T-helper 22 cell (primary cell): Measurements from ENCODE around the gene TRAF7.
"Not testable (repeated sequence)": the region's sequence is repeated elsewhere in the genome, so short reads cannot be mapped to it uniquely, and the experiment has no call there.

Experiments used
- DNase-seq: peaks from one replicate; pipeline ENCODE4 v3.0.0-alpha.2; 2020; ENCODE audit warnings: low read depth

The TRAF7 gene

DNA sequence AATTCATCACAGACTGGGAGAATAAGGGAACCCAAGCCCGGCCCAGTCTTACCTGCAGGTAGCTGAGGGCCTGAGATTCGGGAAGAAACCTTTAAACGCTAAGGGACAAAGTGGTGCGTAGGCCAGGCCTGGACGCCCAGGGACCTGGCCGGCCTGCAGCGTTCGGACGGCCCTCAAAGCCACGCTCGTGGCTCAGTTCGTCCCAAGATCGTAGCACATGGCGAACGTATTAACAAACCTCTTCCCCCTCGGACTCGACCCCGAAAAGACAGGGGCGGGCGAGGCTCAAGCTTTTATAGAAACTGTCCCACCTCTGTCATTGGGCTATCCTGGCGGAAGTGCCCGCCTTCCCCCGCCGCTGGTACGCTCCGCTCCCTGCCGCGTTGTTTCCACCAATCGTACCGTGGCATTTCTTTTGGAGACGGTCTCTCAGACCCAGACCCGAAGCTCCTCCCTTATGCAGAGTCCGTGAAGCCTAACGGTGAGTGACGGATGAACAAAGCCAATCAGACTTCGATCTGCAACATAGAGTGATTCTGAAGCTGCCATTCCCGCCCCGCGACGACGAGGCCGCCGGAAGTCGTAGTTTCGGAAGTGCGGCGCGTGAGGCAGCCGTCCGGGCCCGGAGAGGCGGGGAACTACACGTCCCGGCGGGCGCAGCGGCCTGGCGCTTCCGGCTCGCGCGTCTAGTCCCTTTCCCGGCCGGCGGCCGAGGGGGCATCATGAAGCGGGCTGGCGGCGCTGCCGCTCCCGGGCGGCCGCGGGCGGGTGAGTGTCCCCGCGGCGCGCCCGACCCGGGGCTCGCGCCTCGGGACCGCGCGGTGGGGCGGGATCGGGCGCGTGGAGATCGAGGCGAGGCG is at the start of gene TRAF7:
TRAF7 (plus strand) TSS at position 692 of the 860 bp plus-strand sequence. CDS start 8,139 bp downstream, outside the sequence.
- peak; percentile 98 for DNase-seq

DNA sequence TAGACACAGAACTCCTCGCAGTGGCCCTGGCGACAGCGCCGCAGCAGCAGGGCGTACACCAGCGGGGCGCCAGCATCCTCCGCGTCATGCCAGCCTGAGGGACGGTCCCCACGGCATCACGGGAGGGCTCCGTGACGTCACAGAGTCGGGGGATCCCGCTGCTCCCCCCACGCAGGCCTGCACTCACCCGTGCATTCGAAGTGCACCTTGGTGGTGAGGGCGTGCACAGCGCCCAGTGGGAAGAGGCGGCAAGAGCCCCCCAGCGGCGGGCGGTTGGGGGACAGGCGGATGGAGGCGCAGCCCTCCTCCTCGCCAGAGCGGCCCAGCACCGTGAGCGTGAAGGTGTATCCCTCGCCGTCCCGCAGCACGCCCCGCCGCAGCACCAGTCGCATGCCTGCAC is 49.4 kb upstream of the TRAF7 start:
- DNase-seq = not testable (repeated sequence)

DNA sequence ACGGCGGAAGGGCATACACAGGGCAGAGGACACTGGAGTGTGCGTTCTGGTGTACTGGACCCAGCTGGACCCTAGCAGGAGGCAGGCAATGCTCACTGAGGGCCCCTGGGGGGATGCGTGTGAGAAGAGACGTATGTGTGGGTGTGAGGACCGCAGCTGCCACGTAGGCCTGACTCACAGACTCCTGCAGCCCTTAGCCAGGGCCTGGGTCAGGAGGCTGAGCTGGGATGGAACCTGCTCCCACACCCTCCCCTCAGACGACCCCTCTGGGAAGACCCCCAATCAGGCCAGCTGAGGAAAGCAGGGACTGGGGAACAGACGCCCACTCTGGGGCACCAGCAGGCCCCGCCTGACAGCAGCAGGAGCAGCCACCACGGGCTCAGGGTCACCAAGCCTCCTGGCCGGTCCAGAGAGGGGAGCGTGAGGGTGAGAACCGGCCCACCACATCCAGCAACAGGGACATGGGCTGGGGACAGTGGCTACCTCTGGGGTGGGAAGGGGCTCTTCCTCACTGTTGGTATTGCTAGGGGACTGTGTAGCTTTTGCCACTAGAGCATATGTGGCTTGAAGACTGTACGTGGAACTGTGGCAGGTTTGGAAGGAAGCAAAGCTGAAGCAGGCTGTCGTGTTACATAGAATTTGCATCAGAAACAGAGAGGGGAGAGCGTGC is 48.3 kb upstream of the TRAF7 start:
- not testable (repeated sequence) for DNase-seq

DNA sequence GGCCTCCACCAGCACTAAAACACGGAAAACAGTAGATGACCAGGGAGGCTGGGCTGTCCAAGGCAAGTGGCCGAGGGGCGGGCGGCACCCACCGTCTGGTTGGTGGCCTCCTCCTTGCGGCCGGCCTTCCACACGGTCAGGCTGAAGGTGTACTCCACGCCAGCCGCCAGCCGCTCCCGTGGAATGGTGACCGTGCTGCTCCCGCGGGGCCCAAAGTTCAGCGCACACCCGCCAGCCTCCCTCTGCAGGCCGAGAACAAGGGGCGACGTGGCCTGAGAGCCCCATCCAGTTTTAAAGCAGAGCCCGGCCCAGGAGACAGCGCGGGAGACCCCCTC is 47.8 kb upstream of the TRAF7 start:
- DNase-seq = not testable (repeated sequence)

DNA sequence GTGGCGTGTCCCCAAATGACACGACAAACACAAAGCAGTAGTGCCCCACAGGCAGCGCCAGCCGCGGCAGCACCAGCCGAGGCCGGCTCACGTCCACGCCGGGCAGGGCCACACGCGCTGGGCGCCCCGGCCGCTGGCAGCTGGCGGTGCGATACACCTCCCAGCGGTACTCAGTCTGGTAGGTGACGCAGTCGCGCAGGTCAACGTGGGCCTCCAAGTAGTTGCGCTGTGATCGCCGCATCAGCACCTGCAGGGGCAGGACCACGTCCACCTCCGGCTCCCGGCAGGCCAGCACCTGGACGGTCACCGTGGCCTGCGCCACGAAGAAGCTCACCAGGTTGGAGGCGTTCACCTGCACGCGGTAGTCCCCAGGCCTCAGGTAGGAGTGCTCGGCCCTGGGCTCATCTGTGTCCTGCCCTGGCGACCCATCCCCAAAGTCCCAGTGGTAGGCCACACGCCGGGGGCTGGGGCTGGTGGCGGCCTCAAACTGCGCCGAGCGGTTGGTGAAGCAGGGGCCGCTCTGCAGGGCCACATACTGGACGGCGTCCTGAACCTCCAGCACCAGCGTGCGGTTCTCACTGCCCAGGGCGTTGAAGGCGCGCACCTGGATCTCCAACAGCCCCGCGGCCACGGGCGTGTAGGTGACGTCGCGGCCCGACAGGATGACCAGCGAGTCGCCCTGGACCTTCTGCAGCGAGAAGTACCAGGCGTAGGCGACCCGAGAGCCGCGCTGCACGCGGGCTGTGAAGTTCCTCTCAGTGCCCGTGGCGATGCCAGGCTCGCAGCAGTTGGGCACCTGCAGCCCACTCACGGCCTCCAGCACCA is 46.9 kb upstream of the TRAF7 start:
- DNase-seq = not testable (repeated sequence)

DNA sequence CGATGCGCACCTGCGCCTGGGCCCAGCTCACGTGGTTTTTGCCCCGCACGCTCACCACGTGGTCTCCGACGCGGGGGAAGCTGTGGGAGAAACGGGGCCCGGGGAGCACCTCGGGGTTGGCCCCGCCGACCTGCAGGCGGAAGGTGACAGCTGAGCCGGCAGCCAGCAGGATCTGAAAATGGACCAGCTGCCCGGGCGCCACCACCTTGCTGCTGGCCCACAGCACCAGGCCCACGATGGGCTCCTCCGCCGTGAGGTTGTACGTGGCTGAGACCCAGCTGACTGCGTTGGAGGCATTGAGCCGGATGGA is 46.4 kb upstream of the TRAF7 start:
- DNase-seq = not testable (repeated sequence)

DNA sequence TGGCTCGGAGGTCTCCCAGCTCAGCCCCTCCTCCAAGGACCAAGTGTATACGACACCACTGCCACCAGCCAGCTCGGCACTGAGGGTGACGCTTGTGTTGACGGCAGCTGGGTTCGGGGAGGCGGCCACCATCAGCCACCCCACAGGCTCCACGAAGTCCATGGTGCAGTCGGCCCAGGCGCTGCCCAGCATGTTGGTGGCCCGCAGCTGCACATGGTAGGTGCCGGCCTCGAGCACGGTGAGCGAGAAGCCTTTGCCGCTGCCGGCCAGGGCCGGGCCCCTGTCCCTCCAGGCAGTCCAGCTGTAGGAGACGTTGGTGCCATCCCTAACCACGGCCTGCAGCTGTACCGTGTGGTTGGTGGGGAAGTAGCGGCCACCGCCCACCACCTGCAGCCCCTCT is 45.7 kb upstream of the TRAF7 start:
- DNase-seq = not testable (repeated sequence)

DNA sequence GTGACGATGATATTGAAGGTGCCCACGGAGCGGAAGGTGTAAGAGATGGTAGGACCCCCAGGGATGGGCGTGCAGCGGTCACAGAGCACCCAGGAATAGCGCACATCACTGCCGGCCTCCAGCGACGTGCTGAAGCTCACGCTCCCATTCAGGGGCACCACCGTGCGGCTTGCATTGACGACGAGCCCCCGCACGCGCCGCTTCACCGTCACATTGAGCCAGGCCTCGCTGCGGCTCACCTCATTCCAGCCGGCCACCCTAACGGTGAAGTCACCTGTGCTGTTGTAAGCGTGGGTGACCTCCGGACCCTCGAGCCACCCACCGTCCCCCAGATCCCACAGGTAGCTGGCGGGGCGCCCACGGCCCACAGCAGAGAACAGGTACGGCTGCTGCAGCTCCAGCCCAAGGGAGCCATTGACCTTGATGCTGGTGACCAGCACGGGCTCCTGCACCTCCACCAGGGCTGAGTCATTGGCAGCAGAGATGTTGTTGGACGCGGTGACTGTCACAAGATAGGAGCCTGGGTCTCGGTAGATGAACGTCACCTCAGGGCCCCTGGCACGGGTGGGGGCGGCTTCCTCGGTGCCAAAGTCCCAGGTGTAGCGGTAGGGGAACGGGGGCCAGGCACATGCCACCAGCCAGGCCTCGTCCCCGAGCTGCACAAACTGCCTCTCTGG is 45.1 kb upstream of the TRAF7 start:
- not testable (repeated sequence) for DNase-seq

DNA sequence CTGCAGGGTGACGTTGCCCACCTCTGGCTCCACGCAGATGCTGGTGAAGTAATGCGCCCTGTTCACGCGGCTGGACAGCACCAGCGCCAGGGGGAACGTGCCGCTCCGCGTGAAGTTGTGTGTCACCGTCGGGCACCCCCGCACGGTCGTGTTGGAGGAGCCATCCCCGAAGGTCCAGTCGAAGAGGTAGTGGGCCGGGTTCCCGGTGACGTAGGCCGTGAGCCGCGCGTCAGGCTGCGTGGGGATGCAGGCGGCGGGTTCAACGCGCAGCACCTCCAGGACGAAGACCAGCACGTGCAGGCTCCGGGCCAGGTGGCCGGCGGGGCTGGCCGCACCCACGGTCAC is 44.6 kb upstream of the TRAF7 start:
- DNase-seq = not testable (repeated sequence)

DNA sequence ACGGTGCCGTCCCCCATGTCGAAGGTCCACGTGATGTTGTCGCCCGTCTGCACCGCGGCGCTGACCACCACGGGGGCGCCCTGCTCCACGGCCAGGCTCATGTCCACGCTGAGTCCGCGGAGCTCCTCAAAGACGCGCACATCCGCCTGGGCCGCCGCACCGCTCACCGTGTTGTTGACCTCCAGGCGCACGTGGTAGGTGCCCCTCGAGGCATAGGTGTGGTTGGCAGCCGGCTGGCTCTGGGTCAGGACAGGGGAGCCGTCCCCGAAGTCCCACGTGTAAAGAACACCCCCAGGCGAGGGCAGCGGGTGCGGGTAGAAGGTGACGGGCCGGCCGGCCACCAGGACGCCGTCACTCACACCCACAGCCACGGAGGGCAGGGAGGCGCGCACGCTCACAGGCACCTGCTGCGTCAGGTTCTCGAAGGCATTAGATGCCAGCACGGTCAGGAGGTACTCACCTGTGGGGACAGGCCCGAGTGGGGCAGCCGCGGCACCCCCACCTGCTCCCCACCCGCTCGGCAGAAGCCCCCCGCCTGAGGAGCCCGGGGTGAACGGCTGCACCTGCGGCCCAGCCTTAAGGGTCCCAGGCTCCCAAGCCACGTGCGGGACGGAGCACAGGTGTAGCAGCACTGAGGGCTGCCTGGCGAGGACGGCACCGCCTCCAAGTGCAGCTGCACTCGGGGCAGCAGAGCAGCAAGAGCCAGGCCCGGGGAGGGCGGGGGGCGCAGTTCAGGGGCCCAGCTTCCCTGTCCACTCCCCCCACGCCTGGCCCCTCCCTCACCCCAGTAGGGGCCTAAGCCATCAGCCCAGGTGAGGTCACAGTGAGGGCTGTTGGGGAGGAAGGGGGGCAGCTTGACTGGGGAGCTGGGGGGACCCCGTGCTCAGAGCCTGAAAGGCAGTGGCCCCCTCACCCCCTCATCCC is 43.9 kb upstream of the TRAF7 start:
- not testable (repeated sequence) for DNase-seq

DNA sequence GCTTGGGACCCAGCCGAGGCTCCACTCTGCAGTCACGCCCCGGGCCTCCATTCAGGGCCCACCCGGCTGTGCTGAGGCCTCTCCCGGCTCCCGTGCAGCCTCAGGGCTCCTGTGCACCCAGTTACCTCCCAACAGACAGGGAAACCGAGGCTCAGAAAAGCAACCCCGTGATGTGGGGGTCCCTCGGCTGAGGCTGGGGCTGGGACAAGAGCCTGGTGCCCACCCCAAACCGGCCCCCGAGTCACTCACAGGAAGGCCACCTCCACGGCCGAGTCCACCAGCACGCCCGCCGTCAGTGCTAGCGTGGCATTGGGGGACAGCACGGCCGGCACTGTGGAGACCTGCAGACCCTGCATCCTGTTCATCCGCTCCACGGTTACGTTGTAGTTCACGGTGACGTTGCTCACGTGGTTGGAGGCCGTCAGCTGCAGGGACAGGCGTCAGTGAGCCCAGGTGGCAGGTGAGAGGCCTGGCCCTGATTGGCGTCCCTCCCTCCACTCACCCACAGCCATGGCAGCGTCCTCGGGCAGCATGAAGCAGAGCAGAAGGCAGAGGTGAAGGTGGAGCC is 43.0 kb upstream of the TRAF7 start:
- DNase-seq = not testable (repeated sequence)

DNA sequence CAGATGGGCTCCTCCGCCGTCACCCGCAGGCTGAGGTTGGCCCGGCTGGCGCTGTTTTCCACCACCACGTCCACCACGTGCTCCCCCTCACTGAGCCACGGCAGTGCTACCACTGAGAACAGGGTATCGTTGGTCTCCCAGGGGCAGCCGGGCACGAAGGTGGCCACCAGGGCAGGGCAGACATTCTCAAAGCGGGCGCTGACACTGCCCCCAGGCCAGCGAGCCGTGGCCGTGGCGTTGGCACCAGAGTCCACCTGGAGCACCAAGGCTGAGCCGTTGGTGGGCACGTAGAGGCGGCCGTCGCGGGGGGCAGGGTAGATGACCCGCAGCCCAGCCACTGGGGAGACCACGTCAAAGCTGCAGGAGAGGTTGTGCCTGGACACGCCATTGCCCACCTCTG is 41.4 kb upstream of the TRAF7 start:
- not testable (repeated sequence) for DNase-seq

DNA sequence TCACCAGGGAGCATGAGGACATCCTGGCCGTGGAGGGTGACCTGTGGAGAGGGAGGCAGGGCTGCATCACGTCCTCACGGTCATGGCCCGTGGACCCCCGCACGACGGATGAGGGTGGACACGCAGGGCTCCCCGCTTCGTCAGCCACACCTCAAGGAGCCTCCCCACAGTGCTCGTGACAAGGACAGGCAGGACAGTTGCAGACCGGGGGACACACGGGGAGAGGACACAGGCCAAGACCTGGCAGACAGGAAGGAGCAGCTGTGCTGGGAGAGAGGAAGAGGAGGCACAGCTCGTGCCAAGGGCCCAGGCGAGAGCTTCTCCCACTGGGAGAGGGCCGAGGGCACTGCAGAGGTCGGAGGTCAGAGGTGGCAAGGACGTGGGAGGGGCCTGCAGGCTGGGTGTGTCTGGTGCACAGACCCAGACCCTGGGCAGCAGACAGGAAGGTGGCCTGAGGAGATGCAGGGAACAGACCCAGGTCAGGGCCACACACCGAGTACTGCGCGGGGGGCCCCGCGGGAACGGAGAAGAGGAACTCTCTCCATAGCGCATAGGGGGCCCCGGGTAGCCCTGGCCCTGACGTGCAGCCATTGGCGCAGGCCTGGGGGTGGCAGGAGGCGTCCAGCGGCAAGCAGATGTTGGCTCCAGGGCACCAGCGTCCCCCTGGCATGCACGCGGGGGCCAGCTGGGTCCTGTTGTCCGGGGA is 40.5 kb upstream of the TRAF7 start:
- DNase-seq = not testable (repeated sequence)

DNA sequence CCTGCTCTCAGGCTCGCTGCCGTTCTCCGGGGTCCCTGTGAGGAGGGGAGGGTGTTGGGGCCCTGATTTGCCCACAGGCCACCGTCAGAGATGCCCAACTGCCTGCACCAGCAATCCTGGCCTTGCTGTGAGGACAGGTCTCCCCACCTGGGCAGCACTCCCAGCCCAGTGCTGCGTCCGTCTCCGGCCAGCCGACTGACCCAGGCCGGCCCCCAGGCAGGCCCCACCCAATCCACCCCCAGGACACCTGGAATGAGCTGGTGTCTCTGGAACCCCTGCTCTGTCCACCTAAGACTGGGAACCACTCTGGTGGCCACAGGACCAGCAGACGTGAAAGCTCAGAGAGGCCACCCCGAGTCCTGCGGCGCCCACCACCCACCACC is 40.0 kb upstream of the TRAF7 start:
- DNase-seq = no peak

DNA sequence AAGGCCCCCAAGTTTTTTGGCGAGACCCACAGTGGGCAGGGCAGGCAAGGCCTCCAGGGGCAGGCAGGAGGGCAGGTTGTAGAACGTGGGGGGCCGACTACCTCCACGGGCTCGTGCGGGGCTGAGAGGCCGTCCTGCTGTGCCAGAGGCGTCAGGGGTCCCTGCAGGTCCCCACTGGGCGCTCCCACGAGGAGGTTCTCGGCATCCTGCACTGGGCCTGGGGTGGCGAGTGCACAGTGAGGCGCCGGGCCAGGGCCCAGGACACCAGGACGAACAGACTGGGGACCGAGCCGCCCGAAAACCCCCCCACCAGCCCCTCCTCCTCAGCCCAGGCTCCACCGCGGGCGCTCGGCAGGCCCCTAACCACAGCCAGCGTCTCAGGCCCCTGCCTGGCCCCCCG is 39.2 kb upstream of the TRAF7 start:
- not testable (repeated sequence) for DNase-seq

DNA sequence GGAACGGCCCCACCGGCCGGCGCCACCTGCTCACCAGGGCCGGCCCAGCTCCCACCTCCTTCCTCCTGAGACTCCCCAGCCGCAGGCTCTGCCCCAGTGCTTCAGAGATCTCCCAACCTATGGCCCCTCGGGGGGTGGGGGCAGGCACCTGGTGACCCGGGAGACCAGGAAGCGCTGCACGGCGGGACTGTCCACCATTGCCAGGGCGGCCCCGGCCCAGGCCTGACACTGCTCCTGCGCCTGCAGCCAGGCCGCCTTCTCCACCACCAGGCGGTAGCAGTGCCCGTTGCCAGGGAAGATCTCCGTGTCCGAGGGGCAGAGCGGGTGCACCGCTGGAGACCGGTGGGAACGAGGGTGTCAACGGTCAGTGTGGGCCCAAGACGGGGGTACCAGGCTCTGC is 38.2 kb upstream of the TRAF7 start:
- not testable (repeated sequence) for DNase-seq

DNA sequence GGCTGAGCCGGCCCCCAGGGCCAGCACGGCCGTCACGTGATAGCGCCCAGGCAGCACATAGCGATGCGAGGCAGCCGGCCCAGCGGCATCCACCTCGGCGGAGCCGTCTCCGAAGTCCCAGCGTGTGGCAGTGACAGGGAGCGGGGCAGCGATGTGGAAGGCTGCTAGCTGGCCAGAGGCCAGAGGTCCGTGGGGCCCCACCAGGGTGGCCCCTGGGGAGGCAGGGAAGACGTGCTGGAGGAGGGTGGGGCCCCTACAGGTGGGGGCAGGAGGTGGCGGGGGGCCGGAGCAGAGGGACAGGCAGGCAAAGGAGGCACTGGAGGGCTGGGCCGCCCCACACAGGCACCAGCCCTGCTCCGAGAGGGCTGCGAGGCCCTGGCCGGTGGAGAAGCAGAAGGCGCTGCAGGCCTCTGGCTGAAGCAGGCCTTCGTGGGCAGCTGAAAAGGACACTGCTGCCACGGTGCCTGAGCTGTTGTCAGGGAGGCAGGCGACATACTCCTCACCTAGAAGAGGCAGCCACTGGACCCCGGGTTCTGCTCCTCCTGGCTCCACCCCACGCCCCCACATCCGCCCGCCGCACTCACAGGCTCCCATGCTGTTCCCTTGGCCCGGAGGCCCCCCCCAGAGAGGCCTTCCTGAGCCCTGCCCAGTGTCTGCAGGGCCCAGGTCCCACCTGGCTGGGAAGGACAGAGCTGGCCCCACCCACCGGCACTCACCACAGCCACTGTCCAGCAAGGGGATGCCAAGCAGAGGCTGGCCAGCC is 37.4 kb upstream of the TRAF7 start:
- not testable (repeated sequence) for DNase-seq

DNA sequence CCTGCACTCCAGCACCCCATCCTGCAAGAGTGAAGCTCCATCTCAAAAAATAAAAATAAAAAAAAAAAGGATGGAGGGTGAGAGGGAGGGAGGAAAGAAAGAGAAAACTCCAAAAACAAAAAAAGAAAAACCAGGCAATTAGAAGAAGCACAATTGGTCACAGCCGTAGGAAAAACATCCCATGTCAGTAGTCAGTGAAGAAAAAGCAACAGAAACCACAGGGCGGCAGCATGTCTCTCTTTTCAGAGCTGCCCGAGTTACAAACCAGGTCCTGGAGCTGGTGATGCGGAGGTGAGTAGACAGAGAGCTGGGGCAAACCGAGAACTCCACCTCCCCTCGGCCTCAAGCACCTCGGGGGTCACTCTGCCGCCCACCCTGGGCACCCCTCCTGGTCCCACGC is 34.3 kb upstream of the TRAF7 start:
- not testable (repeated sequence) for DNase-seq

DNA sequence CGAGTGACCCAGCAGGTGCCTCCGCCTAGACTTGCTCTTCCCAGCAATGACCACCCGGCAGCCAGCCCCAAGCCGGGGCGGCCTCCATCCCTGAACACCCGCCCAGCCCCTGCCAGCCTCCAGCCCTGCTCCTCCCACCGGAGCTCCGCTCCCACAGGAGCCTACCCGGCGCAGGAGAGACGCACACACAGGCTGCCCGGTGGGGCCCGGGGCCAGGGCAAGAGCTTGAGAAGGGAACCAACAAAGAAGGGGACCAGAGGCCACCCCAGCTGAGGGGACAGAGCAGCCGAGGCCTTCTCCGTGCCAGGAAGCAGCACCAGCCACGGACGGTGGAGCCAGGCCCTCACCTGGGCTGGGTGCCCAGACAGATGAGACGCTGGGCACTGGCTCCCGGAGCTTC is 33.7 kb upstream of the TRAF7 start:
- DNase-seq = no peak
